HuH-7.5 (cell line): Measurements from ENCODE around the gene RPL29.
"Not testable (repeated sequence)": the region's sequence is repeated elsewhere in the genome, so short reads cannot be mapped to it uniquely, and the experiment has no call there.

Experiments used
- DNase-seq: peaks from one replicate; pipeline ENCODE4 v3.0.0; 2011; ENCODE audit warnings: low spot score

Gene RPL29

DNA sequence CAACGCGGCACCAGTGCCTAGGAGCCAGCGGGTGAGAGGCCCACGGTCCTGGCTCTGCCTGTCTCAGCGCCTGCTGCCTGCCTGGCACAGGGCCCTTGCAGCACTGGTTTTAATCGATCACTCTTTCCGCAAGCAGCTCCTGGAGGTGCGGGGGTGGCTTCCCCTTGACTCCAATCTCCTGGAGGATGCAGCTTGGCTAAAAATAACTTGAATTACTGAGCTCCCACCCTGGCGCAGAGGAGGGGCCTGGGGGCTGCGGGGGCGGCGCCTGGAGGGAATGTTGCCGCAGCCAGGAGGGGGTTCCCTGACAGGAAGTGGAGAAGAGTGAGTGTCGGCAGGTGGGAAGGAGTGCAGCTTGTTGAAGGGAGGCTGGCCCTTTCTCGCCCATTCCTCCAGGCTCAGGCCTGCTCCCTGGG, 9.9 kb upstream of the RPL29 start:
- no peak for DNase-seq

DNA sequence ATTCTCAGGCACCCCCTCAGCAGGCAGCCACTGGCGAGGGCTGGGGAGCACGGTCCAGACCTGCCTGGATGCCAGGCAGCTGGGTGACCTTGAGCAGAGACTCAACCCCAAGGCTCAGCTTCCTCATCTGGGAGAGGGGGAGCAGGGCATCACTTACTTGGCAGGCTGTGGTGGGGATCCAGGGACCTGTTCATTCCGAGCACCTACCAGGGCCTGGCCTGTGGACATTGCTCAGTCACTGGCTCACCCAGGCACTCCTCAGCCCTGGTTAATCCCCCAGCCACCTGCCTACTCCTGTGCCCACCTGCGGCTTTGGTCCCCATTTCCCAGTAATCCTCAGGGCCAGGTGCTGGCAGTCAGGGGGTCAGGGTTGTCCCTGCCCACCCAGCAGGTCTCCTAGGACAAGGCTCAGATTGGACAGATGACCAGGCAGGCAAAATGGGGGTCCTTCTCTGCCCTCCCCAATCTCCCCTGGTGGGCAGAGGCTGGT, 9.3 kb upstream of the RPL29 start:
- no peak for DNase-seq

- DNase-seq: peak; percentile 63
These were observed 8.6 kb upstream of the RPL29 start for GRCh38 chr3:52004163-52004787.

GRCh38 chr3:52002748-52003147, 7.1 kb upstream of the RPL29 start:
- DNase-seq: no peak

- peak; percentile 92 for DNase-seq
These were observed 5.8 kb upstream of the RPL29 start for GRCh38 chr3:52001443-52001974.

GRCh38 chr3:51999846-52000245, 4.2 kb upstream of the RPL29 start:
- DNase-seq: no peak

GRCh38 chr3:51998774-51999173, 3.1 kb upstream of the RPL29 start:
- no peak for DNase-seq

DNA sequence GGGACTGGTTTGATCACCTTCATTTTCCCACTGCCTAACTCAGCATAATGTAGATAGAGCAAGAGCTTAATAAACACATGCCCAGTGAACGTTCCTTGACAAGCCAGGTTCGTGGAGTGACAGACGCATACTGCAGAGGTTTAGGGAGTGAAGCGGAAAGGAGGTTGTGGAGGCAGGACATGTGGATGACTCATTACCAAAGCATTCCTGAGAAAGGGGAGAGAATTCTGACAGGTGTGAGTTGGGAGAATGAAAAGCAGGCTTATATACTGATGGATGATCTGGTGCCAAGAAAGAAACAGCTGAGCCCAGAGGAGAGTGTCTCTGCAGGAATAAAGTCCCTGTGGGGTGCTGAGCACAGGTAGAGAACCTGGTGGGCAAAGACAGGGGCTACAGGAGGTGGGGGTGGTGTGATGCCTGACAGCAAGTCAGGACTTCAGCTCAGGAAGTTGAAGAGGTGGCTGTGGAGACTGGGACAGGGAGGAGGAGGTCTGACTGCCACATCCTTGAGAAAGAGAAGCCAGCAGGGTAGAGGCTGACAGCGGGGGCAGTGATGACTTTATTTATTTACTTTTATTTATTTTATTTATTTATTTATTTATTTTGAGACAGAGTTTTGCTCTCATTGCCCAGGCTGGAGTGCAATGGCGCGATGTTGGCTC, 2.4 kb upstream of the RPL29 start:
- no peak for DNase-seq

DNA sequence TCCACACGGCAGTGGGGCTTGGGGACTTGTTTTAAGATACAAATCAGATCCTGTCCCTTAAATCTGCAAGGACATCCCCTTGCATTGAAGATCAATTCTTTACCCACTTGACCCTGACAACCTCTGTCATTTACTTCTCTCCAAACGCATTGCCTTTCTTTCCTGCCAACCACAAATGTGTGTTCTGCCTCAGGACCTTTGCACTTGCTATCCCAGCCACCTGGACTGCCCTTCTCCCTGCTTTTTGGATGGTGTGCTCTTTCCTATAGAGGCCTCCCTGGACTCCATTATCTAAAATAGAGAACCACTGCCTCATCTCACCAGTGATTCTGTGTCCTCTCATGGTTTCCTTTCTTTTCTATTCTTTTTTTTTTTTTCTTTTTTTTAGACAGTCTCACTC, 1.5 kb upstream of the RPL29 start:
- no peak for DNase-seq

DNA sequence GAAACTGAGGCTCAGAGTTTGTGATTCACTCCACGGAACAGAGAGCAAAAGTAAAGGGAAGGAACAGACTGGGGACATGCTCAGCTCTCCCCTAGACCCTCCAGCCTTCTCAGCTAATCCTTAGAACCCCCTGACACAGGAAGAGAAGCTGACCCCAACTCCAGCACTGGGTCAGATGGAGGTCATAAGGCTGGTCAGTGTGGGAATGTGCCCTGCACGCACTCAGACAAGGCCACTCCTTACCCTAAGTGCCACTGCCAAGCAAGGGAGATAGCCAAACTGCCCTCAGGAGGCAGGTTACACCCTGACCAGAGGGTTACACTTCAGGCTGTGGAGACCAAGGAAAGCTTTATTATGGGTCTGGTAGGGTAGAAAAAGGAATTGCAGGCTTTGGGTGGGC, 1.2 kb downstream of the RPL29 start:
- DNase-seq: no peak

GRCh38 chr3:51993657-51994056, 2.0 kb downstream of the RPL29 start:
- DNase-seq: not testable (repeated sequence)

DNA sequence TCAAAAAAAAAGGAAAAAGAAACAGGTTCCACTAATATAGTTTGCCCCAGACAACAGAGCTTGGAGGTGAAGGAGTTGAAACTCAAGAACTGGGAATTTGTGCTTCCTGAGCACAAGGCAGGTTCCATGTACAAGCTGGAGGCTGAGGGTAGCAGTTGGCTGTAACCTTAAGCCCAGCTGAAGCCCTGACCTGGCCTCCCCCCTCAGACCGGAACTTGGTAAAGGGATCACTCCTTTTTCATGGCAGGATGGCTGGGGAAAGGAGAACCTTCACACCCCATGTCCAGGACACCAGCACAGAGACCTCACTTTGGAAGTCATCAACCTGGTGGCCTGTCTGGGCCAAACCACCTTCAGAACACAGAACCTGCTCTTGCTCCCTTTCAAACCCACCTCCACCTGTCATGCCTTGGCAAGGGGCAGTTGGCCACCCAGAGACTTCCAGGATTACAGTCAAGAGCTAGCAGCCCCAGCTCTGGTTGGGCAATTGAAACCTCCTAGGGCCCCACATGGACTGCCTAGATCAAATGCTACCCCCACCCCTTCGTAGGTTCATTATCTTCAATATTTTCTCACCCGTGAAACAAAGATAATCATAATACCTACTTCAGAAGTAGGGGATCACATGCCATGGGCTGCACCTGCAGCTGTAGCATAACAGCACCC, 3.5 kb downstream of the RPL29 start:
- DNase-seq: no peak

DNA sequence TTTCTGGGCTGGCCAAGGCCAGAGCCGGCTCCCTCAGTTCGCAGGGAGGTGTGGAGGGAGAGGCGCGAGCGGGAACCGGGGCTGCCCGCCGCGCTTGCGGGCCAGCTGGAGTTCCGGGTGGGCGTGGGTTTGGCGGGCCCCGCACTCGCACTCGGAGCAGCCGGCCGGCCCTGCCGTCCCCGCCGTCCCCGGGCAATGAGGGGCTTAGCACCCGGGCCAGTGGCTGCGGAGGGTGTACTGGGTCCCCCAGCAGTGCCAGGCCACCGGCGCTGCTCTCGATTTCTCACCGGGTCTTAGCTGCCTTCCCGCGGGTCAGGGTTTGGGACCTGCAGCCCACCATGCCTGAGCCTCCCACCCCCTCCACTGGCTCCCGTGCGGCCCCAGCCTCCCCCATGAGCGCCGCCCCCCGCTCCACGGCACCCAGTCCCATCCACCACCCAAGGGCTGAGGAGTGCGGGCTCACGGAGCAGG, 5.2 kb downstream of the RPL29 start:
- not testable (repeated sequence) for DNase-seq

DNA sequence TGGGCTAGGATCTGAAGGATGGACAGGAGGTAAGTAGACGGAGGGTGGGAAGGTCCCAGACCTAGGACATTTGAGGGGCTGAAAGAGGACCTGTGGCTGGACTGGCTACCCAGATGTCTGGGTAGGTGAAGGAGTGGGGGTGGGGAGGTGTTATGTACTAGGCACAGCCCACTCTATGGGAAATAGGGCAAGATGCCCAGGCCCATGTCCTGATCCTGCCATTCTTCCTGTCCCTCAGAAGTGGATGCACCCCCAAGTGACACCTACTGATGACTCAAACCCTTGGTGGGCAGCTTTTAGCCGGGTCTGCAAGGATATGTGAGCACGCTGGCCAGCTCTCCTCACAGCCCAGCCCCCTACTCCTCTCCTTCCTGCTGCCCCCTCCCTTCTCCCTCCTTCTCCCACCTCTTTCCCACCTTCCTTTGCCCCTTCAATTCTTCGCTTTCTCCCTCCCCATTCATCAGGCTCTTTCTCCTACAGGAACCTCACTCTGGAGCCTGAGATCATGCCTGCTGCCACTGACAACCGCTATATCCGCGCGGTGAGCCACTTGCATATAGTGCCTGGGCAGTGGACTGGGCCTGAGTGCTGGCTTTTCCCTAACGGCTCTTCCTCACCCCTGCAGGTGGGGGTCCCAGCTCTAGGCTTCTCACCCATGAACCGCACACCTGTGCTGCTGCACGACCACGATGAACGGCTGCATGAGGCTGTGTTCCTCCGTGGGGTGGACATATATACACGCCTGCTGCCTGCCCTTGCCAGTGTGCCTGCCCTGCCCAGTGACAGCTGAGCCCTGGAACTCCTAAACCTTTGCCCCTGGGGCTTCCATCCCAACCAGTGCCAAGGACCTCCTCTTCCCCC, 7.2 kb downstream of the RPL29 start:
- no peak for DNase-seq

DNA sequence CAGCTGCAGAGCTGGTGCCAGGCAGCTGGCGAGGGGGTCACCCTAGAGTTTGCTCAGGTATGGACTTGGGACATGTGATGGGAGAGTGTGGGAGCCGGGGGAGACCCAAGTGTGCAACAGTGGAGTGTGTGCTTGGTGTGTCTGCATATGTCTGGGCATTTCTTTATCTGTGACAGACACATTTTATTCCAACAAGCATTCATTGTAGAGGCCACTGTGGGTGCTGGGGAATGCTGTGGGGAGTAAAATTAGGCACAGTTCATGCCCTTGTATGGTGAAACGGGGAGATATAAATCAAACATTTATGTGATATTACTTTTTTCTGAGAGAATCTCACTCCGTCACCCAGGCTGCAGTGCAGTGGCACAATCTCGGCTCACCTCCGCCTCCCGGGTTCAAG, 8.1 kb downstream of the RPL29 start:
- no peak for DNase-seq

- peak; percentile 77 for DNase-seq
These were observed 9.4 kb downstream of the RPL29 start for GRCh38 chr3:51986010-51986947.

DNA sequence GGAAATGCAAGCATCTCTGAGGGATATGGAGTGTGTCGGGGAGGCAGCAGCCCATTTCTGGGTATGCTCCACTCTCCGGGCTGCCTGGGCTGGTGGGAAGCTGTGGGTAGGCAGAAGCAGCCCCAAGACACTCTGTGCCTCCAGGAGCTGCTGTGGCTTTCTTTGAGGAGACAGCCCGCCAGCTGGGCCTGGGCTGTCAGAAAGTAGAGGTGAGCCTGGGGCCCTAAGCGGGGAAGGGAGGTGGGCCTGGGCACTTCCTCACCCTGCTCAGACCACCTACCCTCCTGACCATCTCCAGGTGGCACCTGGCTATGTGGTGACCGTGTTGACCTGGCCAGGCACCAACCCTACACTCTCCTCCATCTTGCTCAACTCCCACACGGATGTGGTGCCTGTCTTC, 10.6 kb downstream of the RPL29 start:
- no peak for DNase-seq

GRCh38 chr3:51984269-51984647, 11.4 kb downstream of the RPL29 start:
- DNase-seq: no peak

GRCh38 chr3:51983578-51984268, 12.0 kb downstream of the RPL29 start:
- DNase-seq: no peak
